Nephron (organoid): ENCODE measurements around the gene KRTAP10-1.
A peak's percentile ranks its signal among the peaks of the same experiment; 100 is the strongest.
"Not testable (repeated sequence)": the region's sequence is repeated elsewhere in the genome, so short reads cannot be mapped to it uniquely, and the experiment has no call there.

Source experiments
- H3K27ac Mint-ChIP-seq, 3 experiments: 2 replicates each; pipeline ENCODE4 v1.8.0; 2020; ENCODE audit warnings: mixed read lengths in 3 of 3, mild to moderate bottlenecking in 2 of 3, moderate library complexity in 1 of 3
- H3K27me3 Mint-ChIP-seq: 2 replicates; pipeline ENCODE4 v1.8.0; 2021; ENCODE audit warnings: low read depth, mild to moderate bottlenecking, moderate library complexity, mixed read lengths
- H3K36me3 Mint-ChIP-seq: 2 replicates; pipeline ENCODE4 v1.8.0; 2020; ENCODE audit warnings: low read depth, mixed read lengths
- H3K4me1 Mint-ChIP-seq: 2 replicates; pipeline ENCODE4 v1.8.0; 2020; ENCODE audit warnings: mixed read lengths
- H3K4me3 Mint-ChIP-seq, 3 experiments: 2 replicates each; pipeline ENCODE4 v1.8.0; 2020; ENCODE audit warnings: mild to moderate bottlenecking in 3 of 3, mixed read lengths in 3 of 3, moderate library complexity in 2 of 3
- H3K9me3 Mint-ChIP-seq: 2 replicates; pipeline ENCODE4 v1.8.0; 2020; ENCODE audit warnings: mixed read lengths
- CTCF ChIP-seq, 3 experiments: fragments of 200-600 bp; sonication (generic); IDR thresholded peaks; one replicate each; pipeline ENCODE4 v1.5.0; 2021; ENCODE audit warnings: antibody characterized with exemption in 3 of 3; ENCODE audit not compliant: unreplicated experiment in 3 of 3

KRTAP10-1 gene

GRCh38 chr21:44551340-44551961, 11.5 kb upstream of the KRTAP10-1 start, which contains the start of gene KRTAP10-2:
TSS of gene KRTAP10-2 (minus strand) at chr21:44551505. CDS start at chr21:44551458, 47 bp downstream.
- H3K4me1 Mint-ChIP-seq: peaks cover 34% of the 10 kb centered on the region
- TF ChIP-seq CTCF (IDR thresholded peaks at IDR 0.05; ENCODE audit: unreplicated experiment in 3 of 3): no peak
- peaks cover 10% of the 10 kb centered on the region for H3K36me3 Mint-ChIP-seq
- no peak within 1 kb of the TSS for H3K4me3 Mint-ChIP-seq
- H3K27ac Mint-ChIP-seq: peak within 1 kb of the TSS in 1 of 3 experiments; percentile 66
- peaks cover 24% of the 10 kb centered on the region for H3K27me3 Mint-ChIP-seq
- peaks cover 13% of the 10 kb centered on the region for H3K9me3 Mint-ChIP-seq

GRCh38 chr21:44550807-44551206, 10.8 kb upstream of the KRTAP10-1 start:
- H3K27ac Mint-ChIP-seq: peak overlapping the region in 1 of 3 experiments; percentile 66
- peaks cover 20% of the 10 kb centered on the region for H3K27me3 Mint-ChIP-seq
- peaks cover 34% of the 10 kb centered on the region for H3K4me1 Mint-ChIP-seq
- no peak overlapping the region for H3K4me3 Mint-ChIP-seq
- H3K36me3 Mint-ChIP-seq: peaks cover 10% of the 10 kb centered on the region
- no peak for TF ChIP-seq CTCF (IDR thresholded peaks at IDR 0.05; ENCODE audit: unreplicated experiment in 3 of 3)
- peaks cover 13% of the 10 kb centered on the region for H3K9me3 Mint-ChIP-seq

- H3K4me1 Mint-ChIP-seq: peaks cover 34% of the 10 kb centered on the region
- peaks cover 18% of the 10 kb centered on the region for H3K27me3 Mint-ChIP-seq
- not testable (repeated sequence) for H3K4me3 Mint-ChIP-seq, H3K27ac Mint-ChIP-seq
- peaks cover 10% of the 10 kb centered on the region for H3K36me3 Mint-ChIP-seq
- peaks cover 17% of the 10 kb centered on the region for H3K9me3 Mint-ChIP-seq
Observed at GRCh38 chr21:44550285-44550684, 10.3 kb upstream of the KRTAP10-1 start.

- peaks cover 17% of the 10 kb centered on the region for H3K9me3 Mint-ChIP-seq
- TF ChIP-seq CTCF (IDR thresholded peaks at IDR 0.05; ENCODE audit: unreplicated experiment in 3 of 3): no peak
- no peak overlapping the region for H3K4me3 Mint-ChIP-seq
- peaks cover 18% of the 10 kb centered on the region for H3K27me3 Mint-ChIP-seq
- H3K27ac Mint-ChIP-seq: peak overlapping the region; percentile 60 to 65 (median 60)
- H3K4me1 Mint-ChIP-seq: peaks cover 29% of the 10 kb centered on the region
- peaks cover 10% of the 10 kb centered on the region for H3K36me3 Mint-ChIP-seq
Observed at GRCh38 chr21:44549525-44550211, 9.7 kb upstream of the KRTAP10-1 start.

GRCh38 chr21:44548922-44549321, 8.9 kb upstream of the KRTAP10-1 start:
- Mint-ChIP-seq H3K27me3 (peaks cover 18% of the 10 kb centered on the region), H3K27ac (peak overlapping the region; percentile 60 to 65 (median 60)), H3K9me3 (peaks cover 17% of the 10 kb centered on the region), H3K4me3 (no peak overlapping the region), H3K4me1 (peaks cover 23% of the 10 kb centered on the region), H3K36me3 (peaks cover 10% of the 10 kb centered on the region)
- no peak for TF ChIP-seq CTCF (IDR thresholded peaks at IDR 0.05; ENCODE audit: unreplicated experiment in 3 of 3)

- H3K4me1 Mint-ChIP-seq: peaks cover 23% of the 10 kb centered on the region
- H3K9me3 Mint-ChIP-seq: peaks cover 17% of the 10 kb centered on the region
- H3K36me3 Mint-ChIP-seq: peaks cover 10% of the 10 kb centered on the region
- peak overlapping the region in 1 of 3 experiments; percentile 60 for H3K27ac Mint-ChIP-seq
- no peak for TF ChIP-seq CTCF (IDR thresholded peaks at IDR 0.05; ENCODE audit: unreplicated experiment in 3 of 3)
- peaks cover 18% of the 10 kb centered on the region for H3K27me3 Mint-ChIP-seq
- H3K4me3 Mint-ChIP-seq: no peak overlapping the region
Observed at GRCh38 chr21:44548381-44548780, 8.4 kb upstream of the KRTAP10-1 start.
